GM23338 (cell line): ENCODE measurements around the gene ZC3H12C. TPM values are rescaled to one million over a fixed set of nuclear protein-coding genes. Genes with fewer than 3 reads are reported as not detected.

Experiments
- ATAC-seq: fragments of 200-7000 bp; cut with Tn5 transposase; 3 replicates; pipeline ENCODE4 v1.9.1; 2020
- DNase-seq: peaks from one replicate; pipeline ENCODE4 v3.0.0-alpha.2; 2015; ENCODE audit warnings: low spot score
- H2AFZ ChIP-seq: fragments of 200-600 bp; sonication (generic); 2 replicates; pipeline ENCODE4 v1.8.0; 2016; ENCODE audit warnings: antibody characterized with exemption, mild to moderate bottlenecking, moderate library complexity
- H3F3A ChIP-seq: fragments of 200-600 bp; sonication (generic); replicated peaks from 2 replicates; pipeline ENCODE4 v1.8.0; 2017; ENCODE audit warnings: antibody characterized with exemption, mixed run types, low read depth
- H3K27ac ChIP-seq: fragments of 200-600 bp; sonication (generic); 2 replicates; pipeline ENCODE4 v1.6.1; 2016; ENCODE audit warnings: low read depth
- H3K27me3 ChIP-seq: fragments of 200-600 bp; sonication (generic); 2 replicates; pipeline ENCODE4 v1.8.0; 2016; ENCODE audit warnings: mild to moderate bottlenecking, mixed run types, moderate library complexity; ENCODE audit not compliant: insufficient read depth
- H3K36me3 ChIP-seq: fragments of 200-600 bp; sonication (generic); 2 replicates; pipeline ENCODE4 v1.8.0; 2016; ENCODE audit warnings: mild to moderate bottlenecking; ENCODE audit not compliant: insufficient read depth
- H3K4me1 ChIP-seq: fragments of 200-600 bp; sonication (generic); 2 replicates; pipeline ENCODE4 v1.8.0; 2016; ENCODE audit warnings: mild to moderate bottlenecking, moderate library complexity; ENCODE audit not compliant: insufficient read depth
- H3K4me2 ChIP-seq: fragments of 200-600 bp; sonication (generic); 2 replicates; pipeline ENCODE4 v1.7.1; 2017; ENCODE audit warnings: mixed run types
- H3K4me3 ChIP-seq: fragments of 200-600 bp; sonication (generic); 2 replicates; pipeline ENCODE4 v1.6.1; 2016; ENCODE audit warnings: mixed run types
- H3K79me2 ChIP-seq: fragments of 200-600 bp; sonication (generic); replicated peaks from 2 replicates; pipeline ENCODE4 v1.8.0; 2017; ENCODE audit warnings: mild to moderate bottlenecking; ENCODE audit not compliant: insufficient read depth
- H3K9me2 ChIP-seq: fragments of 200-600 bp; sonication (generic); 2 replicates; pipeline ENCODE4 v1.8.0; 2017; ENCODE audit not compliant: insufficient read depth
- H4K20me1 ChIP-seq: fragments of 200-600 bp; sonication (generic); replicated peaks from 2 replicates; pipeline ENCODE4 v1.8.0; 2017; ENCODE audit warnings: mild to moderate bottlenecking; ENCODE audit not compliant: insufficient read depth
- H3K27ac Mint-ChIP-seq: 2 replicates; pipeline ENCODE4 v1.8.0; 2020; ENCODE audit warnings: inconsistent platforms, mild to moderate bottlenecking, moderate library complexity, mixed read lengths
- H3K27me3 Mint-ChIP-seq: 3 replicates; pipeline ENCODE4 v1.8.0; 2022; ENCODE audit warnings: low read depth, mild to moderate bottlenecking, moderate library complexity, mixed read lengths, inconsistent platforms; ENCODE audit not compliant: insufficient read depth, poor library complexity
- H3K36me3 Mint-ChIP-seq: 3 replicates; pipeline ENCODE4 v1.8.0; 2021; ENCODE audit warnings: low read depth, mild to moderate bottlenecking, inconsistent platforms, moderate library complexity, mixed read lengths
- H3K4me1 Mint-ChIP-seq: 3 replicates; pipeline ENCODE4 v1.8.0; 2020; ENCODE audit warnings: mild to moderate bottlenecking, inconsistent platforms, mixed read lengths
- H3K4me3 Mint-ChIP-seq: 3 replicates; pipeline ENCODE4 v1.8.0; 2021; ENCODE audit warnings: moderate library complexity, mild to moderate bottlenecking, inconsistent platforms, mixed read lengths
- H3K9me3 Mint-ChIP-seq: 3 replicates; pipeline ENCODE4 v1.8.0; 2020; ENCODE audit warnings: moderate library complexity, mild to moderate bottlenecking, inconsistent platforms, mixed read lengths
- CREB1 ChIP-seq: fragments of 250-450 bp; sonication (Bioruptor Pico); IDR thresholded peaks from 2 replicates; pipeline ENCODE4 v1.5.0; 2020; ENCODE audit warnings: low read depth, mild to moderate bottlenecking, moderate library complexity
- JUNB ChIP-seq: IDR thresholded peaks from one replicate; pipeline ENCODE4 v1.6.1; 2016; ENCODE audit warnings: antibody characterized with exemption; ENCODE audit not compliant: unreplicated experiment
- ZNF114 ChIP-seq: fragments of 250-450 bp; sonication (Bioruptor Pico); IDR thresholded peaks from 2 replicates; pipeline ENCODE4 v1.5.0; 2020; ENCODE audit warnings: mild to moderate bottlenecking, moderate library complexity
- ZNF331 ChIP-seq: fragments of 250-450 bp; sonication (Bioruptor Pico); IDR thresholded peaks from 2 replicates; pipeline ENCODE4 v1.5.0; 2020; ENCODE audit warnings: low read depth, mild to moderate bottlenecking, moderate library complexity
- polyA plus RNA-seq: library from polyadenylated mRNA; unstranded; fragments of >200 nt; fragmentation: Nextera tagmentation; extraction: Ambion mirVana; gene quantifications from 2 replicates; pipeline ENCODE4 v1.2.1, GENCODE V29; 2016
- total RNA-seq: library from RNA; depleted of rRNA; stranded (reverse); fragments of >200 nt; shearing (Covaris generic); gene quantifications from 2 replicates; pipeline ENCODE4 v1.2.3, GENCODE V29; 2014
- TF ChIP-seq, protein P1 (sequence below): IDR thresholded peaks from one replicate; pipeline ENCODE4 v1.6.1; 2018; ENCODE audit warnings: antibody characterized with exemption; ENCODE audit not compliant: unreplicated experiment
- TF ChIP-seq, protein P2 (sequence below): fragments of 250-450 bp; sonication (Bioruptor Pico); IDR thresholded peaks from 2 replicates; pipeline ENCODE4 v1.5.0; 2020; ENCODE audit warnings: mild to moderate bottlenecking, moderate library complexity

ZC3H12C gene
- total and polyA plus RNA-seq, 2 experiments from 2014 or later, result 0.55 to 2.4 TPM

GRCh38 chr11:110125632-110126031 is 32.4 kb downstream of the ZC3H12C start:
- Histone ChIP-seq H3K9me2 (no peaks in the 10 kb centered on the region), H3K4me3 (no peak overlapping the region), H3K79me2 (no peaks in the 10 kb centered on the region; the same call in 1 of the 2 replicates), H4K20me1 (no peaks in the 10 kb centered on the region), H3K27me3 (no peaks in the 10 kb centered on the region), H3F3A (no peaks in the 10 kb centered on the region), H3K36me3 (no peaks in the 10 kb centered on the region), H3K4me2 (no peak overlapping the region), H3K27ac (no peak overlapping the region), H3K4me1 (peaks cover 30% of the 10 kb centered on the region), H2AFZ (no peak overlapping the region)
- DNase-seq (no peak), ATAC-seq (no peak)
- peaks cover 40% of the 10 kb centered on the region for H3K4me1 Mint-ChIP-seq
- TF ChIP-seq ZNF114 (CRISPR knock-in tag) (no peak), ZNF331 (CRISPR knock-in tag) (no peak), JUNB (no peak), CREB1 (CRISPR knock-in tag) (no peak)
- TF ChIP-seq, protein P1, sequence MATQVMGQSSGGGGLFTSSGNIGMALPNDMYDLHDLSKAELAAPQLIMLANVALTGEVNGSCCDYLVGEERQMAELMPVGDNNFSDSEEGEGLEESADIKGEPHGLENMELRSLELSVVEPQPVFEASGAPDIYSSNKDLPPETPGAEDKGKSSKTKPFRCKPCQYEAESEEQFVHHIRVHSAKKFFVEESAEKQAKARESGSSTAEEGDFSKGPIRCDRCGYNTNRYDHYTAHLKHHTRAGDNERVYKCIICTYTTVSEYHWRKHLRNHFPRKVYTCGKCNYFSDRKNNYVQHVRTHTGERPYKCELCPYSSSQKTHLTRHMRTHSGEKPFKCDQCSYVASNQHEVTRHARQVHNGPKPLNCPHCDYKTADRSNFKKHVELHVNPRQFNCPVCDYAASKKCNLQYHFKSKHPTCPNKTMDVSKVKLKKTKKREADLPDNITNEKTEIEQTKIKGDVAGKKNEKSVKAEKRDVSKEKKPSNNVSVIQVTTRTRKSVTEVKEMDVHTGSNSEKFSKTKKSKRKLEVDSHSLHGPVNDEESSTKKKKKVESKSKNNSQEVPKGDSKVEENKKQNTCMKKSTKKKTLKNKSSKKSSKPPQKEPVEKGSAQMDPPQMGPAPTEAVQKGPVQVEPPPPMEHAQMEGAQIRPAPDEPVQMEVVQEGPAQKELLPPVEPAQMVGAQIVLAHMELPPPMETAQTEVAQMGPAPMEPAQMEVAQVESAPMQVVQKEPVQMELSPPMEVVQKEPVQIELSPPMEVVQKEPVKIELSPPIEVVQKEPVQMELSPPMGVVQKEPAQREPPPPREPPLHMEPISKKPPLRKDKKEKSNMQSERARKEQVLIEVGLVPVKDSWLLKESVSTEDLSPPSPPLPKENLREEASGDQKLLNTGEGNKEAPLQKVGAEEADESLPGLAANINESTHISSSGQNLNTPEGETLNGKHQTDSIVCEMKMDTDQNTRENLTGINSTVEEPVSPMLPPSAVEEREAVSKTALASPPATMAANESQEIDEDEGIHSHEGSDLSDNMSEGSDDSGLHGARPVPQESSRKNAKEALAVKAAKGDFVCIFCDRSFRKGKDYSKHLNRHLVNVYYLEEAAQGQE, result no peak
- H3K27ac Mint-ChIP-seq, result peak overlapping the region; percentile 73; the same call in 1 of the 2 replicates
- no peaks in the 10 kb centered on the region for H3K9me3 Mint-ChIP-seq
- H3K4me3 Mint-ChIP-seq, result no peak overlapping the region
- peaks cover 1% of the 10 kb centered on the region for H3K27me3 Mint-ChIP-seq
- peaks cover 3% of the 10 kb centered on the region; the same call in 1 of the 3 replicates for H3K36me3 Mint-ChIP-seq

GRCh38 chr11:110126936-110127335 is 33.7 kb downstream of the ZC3H12C start:
- H3K27ac Mint-ChIP-seq, result no peak overlapping the region
- Histone ChIP-seq H3K27ac (no peak overlapping the region), H3F3A (no peaks in the 10 kb centered on the region), H3K4me1 (peaks cover 43% of the 10 kb centered on the region), H3K4me3 (no peak overlapping the region), H3K79me2 (no peaks in the 10 kb centered on the region; the same call in 1 of the 2 replicates), H2AFZ (no peak overlapping the region), H3K27me3 (no peaks in the 10 kb centered on the region), H3K9me2 (no peaks in the 10 kb centered on the region), H3K36me3 (no peaks in the 10 kb centered on the region), H3K4me2 (no peak overlapping the region), H4K20me1 (no peaks in the 10 kb centered on the region)
- DNase-seq (no peak), ATAC-seq (no peak)
- H3K9me3 Mint-ChIP-seq, result no peaks in the 10 kb centered on the region
- no peak overlapping the region for H3K4me3 Mint-ChIP-seq
- H3K4me1 Mint-ChIP-seq, result peaks cover 49% of the 10 kb centered on the region
- H3K27me3 Mint-ChIP-seq, result peaks cover 1% of the 10 kb centered on the region
- peaks cover 3% of the 10 kb centered on the region; the same call in 1 of the 3 replicates for H3K36me3 Mint-ChIP-seq
- no peak for TF ChIP-seq ZNF331 (CRISPR knock-in tag)
- TF ChIP-seq, protein P2, sequence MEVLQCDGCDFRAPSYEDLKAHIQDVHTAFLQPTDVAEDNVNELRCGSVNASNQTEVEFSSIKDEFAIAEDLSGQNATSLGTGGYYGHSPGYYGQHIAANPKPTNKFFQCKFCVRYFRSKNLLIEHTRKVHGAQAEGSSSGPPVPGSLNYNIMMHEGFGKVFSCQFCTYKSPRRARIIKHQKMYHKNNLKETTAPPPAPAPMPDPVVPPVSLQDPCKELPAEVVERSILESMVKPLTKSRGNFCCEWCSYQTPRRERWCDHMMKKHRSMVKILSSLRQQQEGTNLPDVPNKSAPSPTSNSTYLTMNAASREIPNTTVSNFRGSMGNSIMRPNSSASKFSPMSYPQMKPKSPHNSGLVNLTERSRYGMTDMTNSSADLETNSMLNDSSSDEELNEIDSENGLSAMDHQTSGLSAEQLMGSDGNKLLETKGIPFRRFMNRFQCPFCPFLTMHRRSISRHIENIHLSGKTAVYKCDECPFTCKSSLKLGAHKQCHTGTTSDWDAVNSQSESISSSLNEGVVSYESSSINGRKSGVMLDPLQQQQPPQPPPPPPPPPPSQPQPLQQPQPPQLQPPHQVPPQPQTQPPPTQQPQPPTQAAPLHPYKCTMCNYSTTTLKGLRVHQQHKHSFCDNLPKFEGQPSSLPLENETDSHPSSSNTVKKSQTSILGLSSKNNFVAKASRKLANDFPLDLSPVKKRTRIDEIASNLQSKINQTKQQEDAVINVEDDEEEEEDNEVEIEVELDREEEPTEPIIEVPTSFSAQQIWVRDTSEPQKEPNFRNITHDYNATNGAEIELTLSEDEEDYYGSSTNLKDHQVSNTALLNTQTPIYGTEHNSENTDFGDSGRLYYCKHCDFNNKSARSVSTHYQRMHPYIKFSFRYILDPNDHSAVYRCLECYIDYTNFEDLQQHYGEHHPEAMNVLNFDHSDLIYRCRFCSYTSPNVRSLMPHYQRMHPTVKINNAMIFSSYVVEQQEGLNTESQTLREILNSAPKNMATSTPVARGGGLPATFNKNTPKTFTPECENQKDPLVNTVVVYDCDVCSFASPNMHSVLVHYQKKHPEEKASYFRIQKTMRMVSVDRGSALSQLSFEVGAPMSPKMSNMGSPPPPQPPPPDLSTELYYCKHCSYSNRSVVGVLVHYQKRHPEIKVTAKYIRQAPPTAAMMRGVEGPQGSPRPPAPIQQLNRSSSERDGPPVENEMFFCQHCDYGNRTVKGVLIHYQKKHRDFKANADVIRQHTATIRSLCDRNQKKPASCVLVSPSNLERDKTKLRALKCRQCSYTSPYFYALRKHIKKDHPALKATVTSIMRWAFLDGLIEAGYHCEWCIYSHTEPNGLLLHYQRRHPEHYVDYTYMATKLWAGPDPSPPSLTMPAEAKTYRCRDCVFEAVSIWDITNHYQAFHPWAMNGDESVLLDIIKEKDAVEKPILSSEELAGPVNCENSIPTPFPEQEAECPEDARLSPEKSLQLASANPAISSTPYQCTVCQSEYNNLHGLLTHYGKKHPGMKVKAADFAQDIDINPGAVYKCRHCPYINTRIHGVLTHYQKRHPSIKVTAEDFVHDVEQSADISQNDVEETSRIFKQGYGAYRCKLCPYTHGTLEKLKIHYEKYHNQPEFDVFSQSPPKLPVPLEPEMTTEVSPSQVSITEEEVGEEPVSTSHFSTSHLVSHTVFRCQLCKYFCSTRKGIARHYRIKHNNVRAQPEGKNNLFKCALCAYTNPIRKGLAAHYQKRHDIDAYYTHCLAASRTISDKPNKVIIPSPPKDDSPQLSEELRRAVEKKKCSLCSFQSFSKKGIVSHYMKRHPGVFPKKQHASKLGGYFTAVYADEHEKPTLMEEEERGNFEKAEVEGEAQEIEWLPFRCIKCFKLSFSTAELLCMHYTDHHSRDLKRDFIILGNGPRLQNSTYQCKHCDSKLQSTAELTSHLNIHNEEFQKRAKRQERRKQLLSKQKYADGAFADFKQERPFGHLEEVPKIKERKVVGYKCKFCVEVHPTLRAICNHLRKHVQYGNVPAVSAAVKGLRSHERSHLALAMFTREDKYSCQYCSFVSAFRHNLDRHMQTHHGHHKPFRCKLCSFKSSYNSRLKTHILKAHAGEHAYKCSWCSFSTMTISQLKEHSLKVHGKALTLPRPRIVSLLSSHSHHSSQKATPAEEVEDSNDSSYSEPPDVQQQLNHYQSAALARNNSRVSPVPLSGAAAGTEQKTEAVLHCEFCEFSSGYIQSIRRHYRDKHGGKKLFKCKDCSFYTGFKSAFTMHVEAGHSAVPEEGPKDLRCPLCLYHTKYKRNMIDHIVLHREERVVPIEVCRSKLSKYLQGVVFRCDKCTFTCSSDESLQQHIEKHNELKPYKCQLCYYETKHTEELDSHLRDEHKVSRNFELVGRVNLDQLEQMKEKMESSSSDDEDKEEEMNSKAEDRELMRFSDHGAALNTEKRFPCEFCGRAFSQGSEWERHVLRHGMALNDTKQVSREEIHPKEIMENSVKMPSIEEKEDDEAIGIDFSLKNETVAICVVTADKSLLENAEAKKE (CRISPR knock-in tag), result no peak
- TF ChIP-seq, protein P1, result no peak
